ENCODE measurements around the gene CPTP. TPM values are rescaled to one million over a fixed set of nuclear protein-coding genes. Genes with fewer than 3 reads are reported as not detected.

The CPTP gene
- total and polyA plus RNA-seq, 2 of the 13 experiments (the other 11 are each of a cell fraction or from before 2014, with no cell fraction given), result 5.5 to 9.3 TPM

- TF ChIP-seq ZNF18 (CRISPR knock-in tag; IDR thresholded peaks at IDR 0.05; ENCODE audit: insufficient replicate concordance), result no peak
- TF ChIP-seq ARID3A (IDR thresholded peaks at IDR 0.05; ENCODE audit: low read depth, low read length), result no peak
- no peak for TF ChIP-seq ZNF577 (CRISPR knock-in tag; IDR thresholded peaks at IDR 0.05; ENCODE audit: borderline replicate concordance, low read depth)
- no peak for TF ChIP-seq ZNF549 (CRISPR knock-in tag; IDR thresholded peaks at IDR 0.05)
- TF ChIP-seq HOXA5 (CRISPR knock-in tag; IDR thresholded peaks at IDR 0.05), result no peak
- no peak for TF ChIP-seq NR2C2 (CRISPR knock-in tag; IDR thresholded peaks at IDR 0.05; ENCODE audit: borderline replicate concordance)
- peak; percentile 70 for TF ChIP-seq HDAC1 (CRISPR knock-in tag; IDR thresholded peaks at IDR 0.05)
- no peak for TF ChIP-seq MIXL1 (CRISPR knock-in tag; IDR thresholded peaks at IDR 0.05)
- TF ChIP-seq TIGD3 (CRISPR knock-in tag; IDR thresholded peaks at IDR 0.05; ENCODE audit: borderline replicate concordance), result no peak
- TF ChIP-seq POGK (CRISPR knock-in tag; conservative IDR thresholded peaks at IDR 0.05), result 0 out of 2 replicates have a peak, but pooled peaks have one; percentile 27
- no peak for TF ChIP-seq CEBPG (CRISPR knock-in tag; IDR thresholded peaks at IDR 0.05)
- TF ChIP-seq TRIM22 (IDR thresholded peaks at IDR 0.05), result no peak
- no peak for TF ChIP-seq NRL (CRISPR knock-in tag; IDR thresholded peaks at IDR 0.05; ENCODE audit: borderline replicate concordance)
- TF ChIP-seq HMG20A (CRISPR knock-in tag; IDR thresholded peaks at IDR 0.05; ENCODE audit: borderline replicate concordance), result no peak
- no peak for TF ChIP-seq ZNF75D (CRISPR knock-in tag; IDR thresholded peaks at IDR 0.05; ENCODE audit: borderline replicate concordance)
- TF ChIP-seq MEIS1 (CRISPR knock-in tag; IDR thresholded peaks at IDR 0.05; ENCODE audit: borderline replicate concordance), result no peak
- TF ChIP-seq CREB1 (IDR thresholded peaks at IDR 0.05), result peak; percentile 51
- peak; percentile 88 for TF ChIP-seq CREB1 (CRISPR knock-in tag; IDR thresholded peaks at IDR 0.05)
- TF ChIP-seq ZXDC (CRISPR knock-in tag; IDR thresholded peaks at IDR 0.05), result no peak; the same call in 1 of the 2 replicates
Measured at GRCh38 chr1:1358433-1359271, 34.0 kb downstream of the CPTP start, which contains the start of gene MXRA8 (continued).
